HG03045 (cell line): ENCODE results near the gene ANKRD28.
A peak's percentile ranks its signal among the peaks of the same experiment; 100 is the strongest.
"Not testable (repeated sequence)": the region's sequence is repeated elsewhere in the genome, so short reads cannot be mapped to it uniquely, and the experiment has no call there.

Experiments used
- ATAC-seq: cut with Tn5 transposase; IDR thresholded peaks from one replicate; pipeline ENCODE4 v1.9.1; 2021; ENCODE audit warnings: mild to moderate bottlenecking, moderate library complexity; ENCODE audit not compliant: unreplicated experiment

The ANKRD28 gene

DNA sequence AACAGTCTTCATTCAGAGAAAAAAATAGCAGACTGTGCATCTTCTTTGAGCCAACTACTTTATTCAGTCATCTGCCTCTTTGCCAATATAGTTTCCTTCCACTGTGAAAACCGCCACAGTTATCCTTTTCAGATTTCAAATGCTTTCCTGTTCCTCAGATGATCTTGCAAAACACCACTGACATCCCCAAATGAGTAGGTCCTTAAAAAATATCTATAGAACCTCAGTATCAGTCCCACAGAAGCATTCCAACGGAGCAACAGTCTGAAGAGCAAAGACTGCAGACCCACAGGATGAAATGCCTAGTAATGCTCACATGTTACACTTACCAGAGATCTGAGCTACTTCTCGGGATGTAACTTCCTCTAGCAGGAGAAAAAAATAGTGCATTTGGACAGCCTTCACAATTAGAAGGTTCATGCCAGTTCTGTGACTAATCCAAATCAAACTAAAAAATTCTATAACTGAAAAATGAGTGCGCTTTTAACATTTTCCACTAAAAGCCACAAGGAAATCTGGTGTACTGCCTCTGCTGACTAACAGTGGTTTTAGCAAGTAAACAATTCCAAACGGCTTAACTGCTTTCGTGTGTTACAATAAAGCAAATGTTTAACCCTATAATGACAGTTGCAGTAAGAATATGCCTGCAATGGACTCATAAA lies at the start of gene ANKRD28:
ANKRD28 (minus strand) TSS at position 338 of the 662 bp plus-strand sequence. CDS start 1,458 bp downstream, outside the sequence.
- ATAC-seq = no peak

DNA sequence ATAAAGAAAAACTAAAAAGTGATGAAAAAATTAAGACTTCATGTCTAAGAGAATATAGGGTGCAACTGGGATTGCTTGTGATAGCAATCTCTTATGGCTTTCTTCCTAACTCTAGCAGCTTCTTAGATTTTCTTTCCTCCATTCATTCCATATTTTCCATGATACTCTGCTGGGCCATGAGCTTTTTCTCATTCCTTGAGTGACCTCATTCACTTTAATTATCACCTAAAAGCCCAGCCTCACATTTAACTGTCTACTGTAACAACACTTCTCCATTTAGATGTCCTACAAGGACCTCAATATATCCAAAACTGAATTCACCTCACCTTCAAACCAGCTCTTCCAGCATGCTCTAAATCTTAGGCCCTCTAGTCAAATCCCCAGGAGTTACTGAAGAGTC lies 49.5 kb upstream of the ANKRD28 start:
- ATAC-seq = no peak

DNA sequence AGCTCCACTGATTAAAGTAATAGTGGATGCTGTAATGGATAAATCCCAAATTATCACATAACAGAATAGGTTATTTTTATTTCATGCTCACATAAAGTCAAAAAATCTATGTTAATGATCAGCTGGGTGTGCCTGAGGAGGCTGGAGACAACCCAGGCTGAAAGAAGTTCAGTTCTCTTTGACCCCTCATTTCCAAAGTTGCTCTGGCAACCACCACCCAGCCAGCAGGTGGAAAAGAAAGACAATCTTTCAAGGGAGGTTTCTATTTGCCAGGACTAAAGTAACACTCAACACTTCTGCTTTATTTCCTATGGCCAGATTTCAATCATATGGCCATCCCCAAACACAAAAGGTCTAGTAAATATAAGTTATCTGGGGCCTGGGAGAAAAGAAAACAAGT lies 48.8 kb upstream of the ANKRD28 start:
- no peak for ATAC-seq

DNA sequence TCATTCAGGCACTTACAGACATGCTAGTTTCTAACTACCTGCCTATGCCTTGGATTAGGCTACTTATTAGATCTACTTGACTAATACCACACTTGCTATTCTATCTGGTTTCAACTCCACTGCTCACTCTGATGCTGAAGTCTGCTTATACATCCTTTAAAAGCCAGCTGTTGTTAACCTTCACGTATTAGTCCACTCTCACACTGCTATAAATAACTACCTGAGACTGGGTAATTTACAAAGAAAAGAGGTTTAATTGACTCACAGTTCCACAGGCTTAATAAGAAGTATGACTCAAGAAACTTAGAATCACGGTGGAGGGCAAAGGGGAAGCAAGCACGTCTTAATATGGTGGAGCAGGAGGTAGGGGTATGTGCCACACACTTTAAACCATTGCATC lies 47.7 kb upstream of the ANKRD28 start:
- ATAC-seq = peak; percentile 55

DNA sequence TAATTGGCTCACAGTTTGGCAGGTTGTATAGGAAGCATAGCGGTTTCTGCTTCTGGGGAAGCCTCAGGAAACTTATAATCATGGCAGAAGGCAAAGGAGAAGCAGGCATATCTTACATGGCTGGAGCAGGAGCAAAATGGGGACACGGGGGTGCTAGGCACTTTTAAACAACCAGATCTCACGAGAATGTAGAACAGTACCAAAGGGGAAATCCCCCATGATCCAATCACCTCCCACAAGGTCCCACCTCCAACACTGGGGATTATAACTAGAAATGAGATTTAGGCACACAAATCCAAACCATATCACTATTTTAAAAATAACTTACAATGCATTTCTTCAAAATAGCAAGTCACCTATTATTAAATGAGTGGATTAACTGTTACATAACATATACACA lies 47.1 kb upstream of the ANKRD28 start:
- no peak for ATAC-seq

DNA sequence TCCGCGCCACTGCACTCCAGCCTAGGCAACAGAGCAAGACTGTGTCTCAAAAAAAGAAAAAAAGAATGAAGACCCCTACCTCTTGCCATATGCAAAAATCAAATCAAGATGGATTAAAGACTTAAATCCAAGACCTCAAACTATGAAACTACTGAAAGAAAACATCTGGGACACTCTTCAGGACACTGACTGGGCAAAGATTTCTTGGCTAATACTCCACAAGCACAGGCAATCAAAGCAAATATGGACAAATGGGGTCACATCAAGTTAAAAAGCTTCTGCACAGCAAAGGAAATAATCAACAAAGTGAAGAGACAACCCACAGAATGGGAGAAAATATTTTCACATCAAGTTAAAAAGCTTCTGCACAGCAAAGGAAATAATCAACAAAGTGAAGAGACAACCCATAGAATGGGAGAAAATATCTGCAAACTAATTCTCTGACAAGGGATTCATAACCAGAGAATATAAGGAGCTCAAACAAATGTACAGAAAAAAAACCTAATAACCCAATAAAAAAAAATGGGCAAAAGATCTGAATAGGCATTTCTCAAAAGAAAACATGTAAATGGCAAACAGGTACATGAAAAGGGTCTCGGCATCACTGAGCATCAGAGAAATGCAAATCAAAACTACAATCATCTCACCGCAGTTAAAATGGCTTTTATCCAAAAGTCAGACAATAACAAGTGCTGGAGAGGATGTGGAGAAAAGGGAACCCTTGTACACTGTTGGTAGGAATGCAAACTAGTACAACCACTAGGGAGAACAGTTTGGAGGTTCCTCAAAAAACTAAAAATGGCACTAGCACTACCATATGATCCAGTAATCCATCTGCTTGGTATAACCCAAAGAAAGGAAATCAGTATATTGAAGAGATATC lies 43.6 kb upstream of the ANKRD28 start:
- not testable (repeated sequence) for ATAC-seq

DNA sequence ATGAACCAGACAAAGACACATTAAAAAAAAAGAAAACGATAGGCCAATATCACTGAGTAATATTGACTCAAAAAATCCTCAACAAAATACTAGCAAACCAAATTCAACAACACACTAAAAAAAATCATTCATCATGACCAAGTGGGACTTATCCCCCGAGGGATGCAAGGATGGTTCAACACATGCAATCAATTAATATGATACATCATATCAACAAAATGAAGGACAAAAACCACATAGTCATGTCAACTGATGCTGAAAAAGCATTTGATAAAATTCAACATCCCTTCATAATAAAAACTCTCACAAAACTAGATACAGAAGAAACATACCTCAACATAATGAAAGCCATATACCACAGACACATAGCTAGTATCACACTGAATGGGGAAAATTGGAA lies 41.8 kb upstream of the ANKRD28 start:
- ATAC-seq = no peak

DNA sequence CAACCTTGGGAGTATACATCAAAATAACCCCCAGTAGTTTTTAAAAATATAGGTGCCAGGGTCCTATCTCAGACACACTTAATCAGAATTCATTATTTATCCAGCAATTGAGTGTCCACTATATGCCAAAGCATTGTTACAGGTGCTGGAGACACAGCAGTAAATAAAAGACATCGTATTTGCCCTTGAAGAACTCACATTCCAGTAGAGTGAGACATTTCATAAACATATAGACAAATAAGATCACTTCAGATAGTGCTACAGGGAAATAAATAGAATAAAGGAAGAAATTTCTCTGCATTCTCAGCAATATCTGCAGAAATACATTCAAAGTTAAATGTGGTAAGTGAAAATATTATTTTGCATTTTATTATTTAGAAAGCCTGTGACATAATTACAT lies 34.1 kb upstream of the ANKRD28 start:
- no peak for ATAC-seq

DNA sequence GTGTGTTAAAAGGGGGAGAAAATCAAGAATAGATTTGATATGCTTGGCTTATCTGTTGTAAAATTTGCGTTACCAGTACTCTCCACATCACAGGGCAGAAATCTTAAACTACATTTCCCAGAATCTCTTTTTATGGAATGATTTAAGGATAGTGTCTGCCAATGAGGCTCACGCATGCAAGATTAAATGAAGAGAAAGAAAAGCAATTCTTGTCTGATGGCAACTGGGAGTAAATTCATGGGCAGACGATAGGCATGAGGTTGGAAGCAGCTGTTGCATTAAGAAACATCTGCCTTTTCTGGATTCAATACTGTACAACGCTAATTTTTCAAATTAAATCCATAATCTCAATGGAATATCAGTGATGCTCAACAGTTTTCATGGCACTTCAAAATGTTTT lies 27.2 kb upstream of the ANKRD28 start:
- no peak for ATAC-seq

DNA sequence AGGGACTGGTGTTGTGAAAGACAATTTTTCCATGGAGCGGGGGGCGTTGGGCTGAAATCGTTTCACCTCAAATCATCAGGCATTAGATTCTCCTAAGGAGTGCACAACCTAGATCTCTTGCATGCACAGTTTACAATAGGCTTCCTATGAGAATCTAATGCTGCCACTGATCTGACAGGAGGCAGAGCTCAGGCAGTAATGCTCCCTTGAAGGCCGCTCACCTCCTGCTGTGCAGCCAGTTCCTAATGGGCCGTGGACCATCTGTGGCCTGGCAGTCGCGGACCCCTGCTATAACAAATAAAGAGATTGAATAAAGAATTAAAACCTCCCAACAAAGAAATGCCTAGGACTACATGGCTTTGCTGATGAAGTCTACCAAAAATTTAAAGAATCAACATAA lies 25.3 kb upstream of the ANKRD28 start:
- no peak for ATAC-seq

DNA sequence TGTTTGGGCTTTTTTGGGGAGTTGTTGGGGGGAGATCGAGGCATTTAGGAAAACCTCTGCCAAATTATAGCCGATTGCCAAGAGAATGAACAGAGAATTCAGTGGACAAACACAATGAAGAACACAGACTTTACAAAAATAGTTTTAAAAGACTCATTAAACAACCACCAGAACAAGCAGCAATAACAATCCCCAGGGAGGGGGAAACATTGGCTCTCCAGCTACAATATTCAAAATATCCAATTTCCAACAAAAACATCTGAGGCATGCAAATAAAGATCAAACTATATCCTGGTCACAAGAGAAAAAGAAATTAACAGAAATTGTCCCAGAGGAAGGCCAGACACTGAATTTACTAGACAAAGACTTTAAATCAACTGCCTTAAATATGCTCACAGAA lies 24.5 kb upstream of the ANKRD28 start:
- no peak for ATAC-seq

DNA sequence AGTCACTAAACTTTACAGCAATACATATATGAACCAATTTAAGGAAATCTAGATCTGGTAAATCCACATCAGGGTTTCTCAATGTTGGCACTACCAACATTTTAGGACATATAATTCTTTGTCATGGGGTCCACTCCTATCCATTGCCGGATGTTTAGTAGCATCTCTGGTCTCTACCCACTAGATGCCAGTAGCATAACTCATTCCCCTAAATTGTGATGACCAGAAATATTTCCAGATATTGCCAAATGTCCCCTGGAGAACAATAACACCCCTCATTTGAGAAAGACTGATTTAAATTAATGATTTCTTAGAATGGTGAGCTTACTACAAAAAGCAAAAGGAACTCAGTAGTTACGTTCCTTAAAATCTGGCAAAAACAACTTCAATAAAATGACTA lies 23.1 kb upstream of the ANKRD28 start:
- no peak for ATAC-seq

DNA sequence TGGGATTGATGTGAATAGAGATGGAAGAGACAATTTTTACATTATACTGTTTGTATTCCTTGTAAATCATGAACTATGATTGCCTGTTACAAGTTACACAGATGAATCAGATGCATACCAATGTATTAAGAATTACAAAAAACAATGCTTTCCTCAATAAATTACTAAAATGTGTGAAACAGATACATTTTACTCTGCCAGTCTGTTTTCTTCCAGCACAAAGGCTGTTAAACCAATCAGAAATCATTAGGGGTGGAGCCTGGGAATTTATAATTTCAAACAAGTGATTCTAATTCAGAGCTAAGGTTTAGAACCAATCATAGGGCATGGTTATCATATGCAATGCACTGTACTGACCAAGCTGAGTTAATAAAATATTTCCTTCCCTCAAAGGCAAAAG lies 21.8 kb upstream of the ANKRD28 start:
- ATAC-seq = no peak

DNA sequence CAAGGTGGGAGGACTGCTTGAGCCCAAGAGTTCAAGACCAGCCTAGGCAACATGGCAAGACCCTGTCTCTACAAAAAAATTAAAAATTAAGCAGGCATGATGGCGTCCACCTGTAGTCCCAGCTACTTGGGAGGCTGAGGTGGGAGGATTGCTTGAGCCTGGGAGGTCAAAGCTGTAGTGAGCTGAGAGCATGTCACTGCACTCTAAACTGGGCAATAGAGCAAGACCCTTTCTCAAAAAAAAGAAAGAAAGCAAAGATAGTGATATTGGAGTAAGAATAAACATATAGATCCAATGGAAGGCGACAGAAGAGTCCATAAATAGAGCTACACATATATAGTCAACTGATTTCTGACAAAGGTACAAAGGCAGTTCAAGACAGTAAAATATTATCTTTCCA lies 21.3 kb upstream of the ANKRD28 start:
- ATAC-seq = no peak

DNA sequence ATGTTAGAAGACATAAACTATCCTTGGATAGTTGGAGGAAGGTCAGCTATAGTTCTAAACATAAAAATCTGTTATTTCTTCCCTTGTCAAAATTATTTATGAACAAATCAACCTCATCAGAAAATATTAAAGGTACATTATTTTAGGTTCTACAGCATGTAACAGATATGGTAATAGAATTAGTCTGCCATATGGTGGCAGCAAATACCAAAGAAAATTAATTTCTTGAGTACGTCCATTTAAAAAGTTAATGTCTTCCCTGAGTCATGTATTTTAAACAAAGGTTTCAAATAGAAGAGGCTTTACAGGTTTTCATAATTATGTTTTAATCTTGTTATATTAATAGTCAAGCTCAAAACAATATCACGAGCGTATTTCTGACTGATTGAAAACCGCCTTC lies 17.9 kb upstream of the ANKRD28 start:
- ATAC-seq = no peak

DNA sequence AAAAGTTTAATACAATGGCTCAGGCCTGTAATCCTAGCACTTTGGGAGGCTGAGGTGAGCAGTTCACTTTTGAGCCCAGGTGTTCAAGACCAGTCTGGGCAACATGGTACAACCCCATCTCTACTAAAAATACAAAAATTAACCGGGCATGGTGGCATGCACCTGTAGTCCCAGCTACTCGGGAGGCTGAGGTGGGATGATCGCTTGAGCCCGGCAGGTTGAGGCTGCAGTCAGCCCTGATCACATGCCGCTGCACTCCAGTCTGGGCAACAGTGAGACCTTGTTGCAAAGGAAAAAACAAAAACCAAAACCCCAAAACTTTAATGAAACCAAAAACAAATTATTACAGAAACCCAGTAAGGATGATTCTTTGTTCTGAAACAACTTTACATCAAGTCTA lies 15.3 kb upstream of the ANKRD28 start:
- ATAC-seq = not testable (repeated sequence)

DNA sequence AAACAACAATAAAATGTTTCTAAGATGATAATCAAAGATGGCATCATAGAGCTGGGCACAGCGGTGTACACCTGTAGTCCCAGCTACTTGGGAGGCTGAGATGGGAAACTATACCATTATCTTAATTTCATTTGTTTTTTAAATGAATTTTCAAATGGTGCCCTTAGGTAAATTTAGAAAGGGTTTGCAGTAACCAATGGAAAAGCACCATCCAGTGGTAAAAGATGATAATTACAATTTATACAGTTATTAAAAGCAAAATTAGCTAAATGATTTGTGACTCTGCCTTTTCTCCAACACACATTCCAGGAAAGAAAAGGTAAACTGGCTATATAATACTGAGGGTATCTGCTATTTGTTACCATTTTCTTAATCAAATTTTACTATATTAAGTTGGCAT lies 14.4 kb upstream of the ANKRD28 start:
- ATAC-seq = no peak

DNA sequence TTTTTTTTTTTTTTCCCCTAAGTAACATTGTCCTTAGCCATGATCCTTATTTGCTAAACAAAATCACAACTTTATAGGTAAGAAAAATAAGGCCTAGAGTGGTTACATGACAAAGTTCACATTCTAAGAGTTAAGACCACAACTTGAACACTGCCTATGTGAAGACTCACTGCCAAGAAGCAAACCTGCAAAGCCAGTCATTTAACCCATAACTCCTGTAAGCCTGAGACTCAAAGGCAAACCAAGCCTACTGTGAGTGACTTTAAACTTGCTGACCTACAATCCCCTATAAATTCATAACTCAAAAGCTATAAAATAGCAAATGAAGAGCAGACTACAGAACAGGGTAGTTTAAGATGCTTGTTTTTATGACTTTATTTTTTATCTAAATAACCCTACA lies 12.9 kb upstream of the ANKRD28 start:
- no peak for ATAC-seq

DNA sequence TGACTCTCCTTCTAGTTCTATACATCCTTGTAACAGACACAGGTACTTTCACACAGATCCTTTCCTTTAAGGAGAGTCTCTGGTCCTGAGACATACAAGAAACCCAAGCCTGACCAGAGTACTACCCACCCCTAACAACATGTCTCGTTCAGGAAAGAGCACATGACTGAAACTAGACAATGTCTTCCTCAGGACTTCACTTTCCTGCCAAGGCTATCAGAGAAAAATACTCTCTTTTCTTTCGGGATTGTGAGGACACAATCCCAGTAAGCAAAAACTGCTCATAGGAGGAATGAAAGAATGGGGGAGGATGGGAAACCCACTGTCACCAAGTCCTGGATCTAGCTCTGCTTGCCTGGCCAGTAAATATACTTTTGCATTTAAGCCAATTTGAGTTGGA lies 11.5 kb upstream of the ANKRD28 start:
- no peak for ATAC-seq

DNA sequence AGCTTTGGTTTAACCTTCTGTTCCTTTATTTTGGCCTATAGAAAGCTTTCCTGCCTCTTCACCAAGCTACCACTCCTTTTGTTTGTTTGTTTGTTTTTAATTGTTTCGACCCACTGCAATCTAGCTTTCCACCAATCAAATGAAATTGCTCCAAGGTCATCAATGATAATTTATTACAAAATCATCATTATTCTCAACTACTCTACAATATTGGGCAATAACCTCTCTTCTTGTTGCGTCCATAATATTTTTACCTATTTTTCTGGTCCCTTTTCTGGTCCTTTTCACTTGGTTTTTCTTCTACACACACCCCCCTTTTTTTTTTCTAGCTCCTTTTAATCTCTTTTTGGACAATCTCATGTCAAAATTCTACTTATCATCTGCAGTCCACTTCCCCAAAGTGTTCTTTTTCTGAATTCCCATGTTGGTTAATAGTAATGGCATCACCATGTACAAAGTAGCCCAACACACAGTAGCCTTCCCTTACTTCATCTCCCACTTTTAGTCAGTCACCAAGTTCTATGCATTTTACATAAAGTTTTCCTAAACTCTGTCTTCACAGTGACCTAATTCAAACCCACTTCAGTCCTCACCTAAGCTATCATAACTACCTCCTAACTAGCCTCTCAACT lies 11.0 kb upstream of the ANKRD28 start:
- ATAC-seq = no peak

DNA sequence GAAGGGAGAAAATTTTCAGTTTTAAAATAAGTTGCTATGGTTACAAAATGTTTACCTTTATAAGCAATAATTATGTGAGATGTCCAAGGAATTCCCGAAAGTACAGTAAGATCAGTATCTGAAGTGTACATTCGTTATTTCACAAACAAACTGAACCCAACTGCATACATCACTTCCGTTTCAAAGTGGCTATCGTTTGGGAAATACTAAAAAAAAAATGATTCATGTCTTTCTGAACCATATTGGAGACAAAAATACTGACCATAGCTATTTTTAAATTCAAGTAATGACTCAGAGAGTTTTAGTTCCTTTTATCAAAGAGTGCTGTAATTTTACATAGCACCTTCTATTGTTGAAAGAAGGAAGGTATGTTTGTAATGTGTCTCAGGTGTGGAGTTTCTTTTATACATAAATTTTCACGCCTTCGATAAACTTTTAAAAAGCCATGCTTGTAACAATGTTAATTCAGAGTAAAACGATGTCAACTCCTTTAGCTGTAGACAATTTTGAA lies 8.0 kb upstream of the ANKRD28 start:
- ATAC-seq = peak; percentile 81
